ENCODE results near the gene NPEPPS.
A peak's percentile ranks its signal among the peaks of the same experiment; 100 is the strongest.
"Not testable (repeated sequence)": the region's sequence is repeated elsewhere in the genome, so short reads cannot be mapped to it uniquely, and the experiment has no call there.

The NPEPPS gene, protein sequence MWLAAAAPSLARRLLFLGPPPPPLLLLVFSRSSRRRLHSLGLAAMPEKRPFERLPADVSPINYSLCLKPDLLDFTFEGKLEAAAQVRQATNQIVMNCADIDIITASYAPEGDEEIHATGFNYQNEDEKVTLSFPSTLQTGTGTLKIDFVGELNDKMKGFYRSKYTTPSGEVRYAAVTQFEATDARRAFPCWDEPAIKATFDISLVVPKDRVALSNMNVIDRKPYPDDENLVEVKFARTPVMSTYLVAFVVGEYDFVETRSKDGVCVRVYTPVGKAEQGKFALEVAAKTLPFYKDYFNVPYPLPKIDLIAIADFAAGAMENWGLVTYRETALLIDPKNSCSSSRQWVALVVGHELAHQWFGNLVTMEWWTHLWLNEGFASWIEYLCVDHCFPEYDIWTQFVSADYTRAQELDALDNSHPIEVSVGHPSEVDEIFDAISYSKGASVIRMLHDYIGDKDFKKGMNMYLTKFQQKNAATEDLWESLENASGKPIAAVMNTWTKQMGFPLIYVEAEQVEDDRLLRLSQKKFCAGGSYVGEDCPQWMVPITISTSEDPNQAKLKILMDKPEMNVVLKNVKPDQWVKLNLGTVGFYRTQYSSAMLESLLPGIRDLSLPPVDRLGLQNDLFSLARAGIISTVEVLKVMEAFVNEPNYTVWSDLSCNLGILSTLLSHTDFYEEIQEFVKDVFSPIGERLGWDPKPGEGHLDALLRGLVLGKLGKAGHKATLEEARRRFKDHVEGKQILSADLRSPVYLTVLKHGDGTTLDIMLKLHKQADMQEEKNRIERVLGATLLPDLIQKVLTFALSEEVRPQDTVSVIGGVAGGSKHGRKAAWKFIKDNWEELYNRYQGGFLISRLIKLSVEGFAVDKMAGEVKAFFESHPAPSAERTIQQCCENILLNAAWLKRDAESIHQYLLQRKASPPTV

GRCh38 chr17:47530557-47531232 lies at the start of gene NPEPPS:
TSS of gene NPEPPS (plus strand) at chr17:47531108. CDS start at chr17:47531301, 193 bp downstream.
- peak within 1 kb of the TSS; percentile 68 for H2AFZ ChIP-seq (ENCODE audit: low read depth, low read length, severe bottlenecking)
- H3K4me2 ChIP-seq (ENCODE audit: low read depth, low read length, poor library complexity, severe bottlenecking) = peak within 1 kb of the TSS; percentile 63
- not testable (repeated sequence) for H4K20me1 ChIP-seq (ENCODE audit: low read depth, low read length); H3K9me2 ChIP-seq (replicated peaks; ENCODE audit: insufficient read depth, low read length); H3F3A ChIP-seq (ENCODE audit: insufficient read depth); H3K36me3 ChIP-seq (ENCODE audit: low read length); H3K27me3 ChIP-seq (ENCODE audit: low read length); H3K9me3 ChIP-seq (ENCODE audit: insufficient read depth, low read length)
- peaks cover 15% of the 10 kb centered on the region; the same call in 1 of the 2 replicates for H3K79me2 ChIP-seq (ENCODE audit: insufficient read depth, low read length)
- H3K27ac ChIP-seq (ENCODE audit: low read depth, low read length) = peak within 1 kb of the TSS; percentile 58
- H3K9ac ChIP-seq (ENCODE audit: low read length) = peak within 1 kb of the TSS; percentile 70
- H3K4me3 ChIP-seq (ENCODE audit: insufficient read depth, low read length, poor library complexity, severe bottlenecking) = peak within 1 kb of the TSS; percentile 71

DNA sequence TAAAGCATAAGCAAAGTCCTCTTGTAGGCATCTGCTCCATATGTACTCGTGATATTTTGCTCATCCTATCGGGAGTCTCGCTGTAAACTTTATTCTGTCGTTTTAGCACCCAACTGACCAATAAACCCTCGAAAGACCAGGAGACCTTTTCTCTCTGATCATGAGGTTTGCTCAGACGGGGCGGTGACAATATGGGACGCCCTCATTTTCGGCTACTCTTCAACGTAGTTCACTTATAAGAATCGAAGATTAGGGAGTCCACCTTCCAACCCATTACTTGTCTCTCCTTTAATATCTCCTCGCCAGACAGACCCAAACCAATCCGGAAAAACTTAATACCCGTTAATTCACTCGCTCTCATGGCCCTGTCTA lies 39.1 kb upstream of the NPEPPS start:
- not testable (repeated sequence) for H3K4me3 ChIP-seq (ENCODE audit: insufficient read depth, low read length, poor library complexity, severe bottlenecking); H3K27ac ChIP-seq (ENCODE audit: low read depth, low read length); H4K20me1 ChIP-seq (ENCODE audit: low read depth, low read length); H3K9me2 ChIP-seq (replicated peaks; ENCODE audit: insufficient read depth, low read length); H3K4me2 ChIP-seq (ENCODE audit: low read depth, low read length, poor library complexity, severe bottlenecking); H3K36me3 ChIP-seq (ENCODE audit: low read length); H3K9me3 ChIP-seq (ENCODE audit: insufficient read depth, low read length); H2AFZ ChIP-seq (ENCODE audit: low read depth, low read length, severe bottlenecking); H3K79me2 ChIP-seq (ENCODE audit: insufficient read depth, low read length); H3K27me3 ChIP-seq (ENCODE audit: low read length); H3F3A ChIP-seq (ENCODE audit: insufficient read depth); H3K9ac ChIP-seq (ENCODE audit: low read length)

GRCh38 chr17:47499074-47499473 lies 31.8 kb upstream of the NPEPPS start:
- not testable (repeated sequence) for H3K27me3 ChIP-seq (ENCODE audit: low read length); H3K4me3 ChIP-seq (ENCODE audit: insufficient read depth, low read length, poor library complexity, severe bottlenecking); H3K9me2 ChIP-seq (replicated peaks; ENCODE audit: insufficient read depth, low read length); H3K27ac ChIP-seq (ENCODE audit: low read depth, low read length); H3K4me2 ChIP-seq (ENCODE audit: low read depth, low read length, poor library complexity, severe bottlenecking); H4K20me1 ChIP-seq (ENCODE audit: low read depth, low read length); H2AFZ ChIP-seq (ENCODE audit: low read depth, low read length, severe bottlenecking); H3K79me2 ChIP-seq (ENCODE audit: insufficient read depth, low read length); H3K36me3 ChIP-seq (ENCODE audit: low read length); H3F3A ChIP-seq (ENCODE audit: insufficient read depth); H3K9me3 ChIP-seq (ENCODE audit: insufficient read depth, low read length); H3K9ac ChIP-seq (ENCODE audit: low read length)

GRCh38 chr17:47499494-47499893 lies 31.4 kb upstream of the NPEPPS start:
- H4K20me1 ChIP-seq (ENCODE audit: low read depth, low read length); H3K9me2 ChIP-seq (replicated peaks; ENCODE audit: insufficient read depth, low read length); H3K9me3 ChIP-seq (ENCODE audit: insufficient read depth, low read length); H3K27ac ChIP-seq (ENCODE audit: low read depth, low read length); H2AFZ ChIP-seq (ENCODE audit: low read depth, low read length, severe bottlenecking); H3K4me2 ChIP-seq (ENCODE audit: low read depth, low read length, poor library complexity, severe bottlenecking); H3K9ac ChIP-seq (ENCODE audit: low read length); H3K79me2 ChIP-seq (ENCODE audit: insufficient read depth, low read length); H3K27me3 ChIP-seq (ENCODE audit: low read length); H3K36me3 ChIP-seq (ENCODE audit: low read length); H3K4me3 ChIP-seq (ENCODE audit: insufficient read depth, low read length, poor library complexity, severe bottlenecking); H3F3A ChIP-seq (ENCODE audit: insufficient read depth): not testable (repeated sequence)

DNA sequence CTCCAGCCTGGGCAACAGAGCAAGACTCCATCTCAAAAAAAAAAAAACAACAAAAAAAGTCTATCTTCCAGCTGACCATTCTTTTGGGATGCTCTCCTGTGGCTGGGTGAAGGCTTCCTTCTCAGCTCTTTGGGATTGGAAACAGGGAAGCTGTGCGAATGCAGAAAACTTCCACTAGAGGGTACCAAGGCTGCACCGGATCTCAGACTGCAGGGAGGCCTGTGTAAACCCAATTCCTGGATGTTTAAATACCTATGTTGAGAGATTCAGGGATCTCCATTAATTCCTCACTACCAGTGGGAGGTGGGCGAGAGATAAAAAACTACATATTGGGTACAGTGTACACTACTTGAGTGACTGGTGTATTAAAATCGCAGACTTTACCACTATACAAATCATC lies 30.3 kb upstream of the NPEPPS start:
- not testable (repeated sequence) for H2AFZ ChIP-seq (ENCODE audit: low read depth, low read length, severe bottlenecking); H3K27ac ChIP-seq (ENCODE audit: low read depth, low read length); H3F3A ChIP-seq (ENCODE audit: insufficient read depth); H3K9me2 ChIP-seq (replicated peaks; ENCODE audit: insufficient read depth, low read length); H3K9me3 ChIP-seq (ENCODE audit: insufficient read depth, low read length); H3K27me3 ChIP-seq (ENCODE audit: low read length); H3K36me3 ChIP-seq (ENCODE audit: low read length); H3K79me2 ChIP-seq (ENCODE audit: insufficient read depth, low read length); H3K4me3 ChIP-seq (ENCODE audit: insufficient read depth, low read length, poor library complexity, severe bottlenecking); H3K4me2 ChIP-seq (ENCODE audit: low read depth, low read length, poor library complexity, severe bottlenecking); H4K20me1 ChIP-seq (ENCODE audit: low read depth, low read length); H3K9ac ChIP-seq (ENCODE audit: low read length)

- H3K9me2 ChIP-seq (replicated peaks; ENCODE audit: insufficient read depth, low read length); H3K4me3 ChIP-seq (ENCODE audit: insufficient read depth, low read length, poor library complexity, severe bottlenecking); H3K27me3 ChIP-seq (ENCODE audit: low read length); H3K36me3 ChIP-seq (ENCODE audit: low read length); H3K79me2 ChIP-seq (ENCODE audit: insufficient read depth, low read length); H3K9me3 ChIP-seq (ENCODE audit: insufficient read depth, low read length); H4K20me1 ChIP-seq (ENCODE audit: low read depth, low read length); H3K9ac ChIP-seq (ENCODE audit: low read length); H3F3A ChIP-seq (ENCODE audit: insufficient read depth); H3K27ac ChIP-seq (ENCODE audit: low read depth, low read length): not testable (repeated sequence)
- H3K4me2 ChIP-seq (ENCODE audit: low read depth, low read length, poor library complexity, severe bottlenecking) = peak overlapping the region; percentile 29
- H2AFZ ChIP-seq (ENCODE audit: low read depth, low read length, severe bottlenecking) = peak overlapping the region; percentile 48
Measured at GRCh38 chr17:47502122-47502731, 28.7 kb upstream of the NPEPPS start.

DNA sequence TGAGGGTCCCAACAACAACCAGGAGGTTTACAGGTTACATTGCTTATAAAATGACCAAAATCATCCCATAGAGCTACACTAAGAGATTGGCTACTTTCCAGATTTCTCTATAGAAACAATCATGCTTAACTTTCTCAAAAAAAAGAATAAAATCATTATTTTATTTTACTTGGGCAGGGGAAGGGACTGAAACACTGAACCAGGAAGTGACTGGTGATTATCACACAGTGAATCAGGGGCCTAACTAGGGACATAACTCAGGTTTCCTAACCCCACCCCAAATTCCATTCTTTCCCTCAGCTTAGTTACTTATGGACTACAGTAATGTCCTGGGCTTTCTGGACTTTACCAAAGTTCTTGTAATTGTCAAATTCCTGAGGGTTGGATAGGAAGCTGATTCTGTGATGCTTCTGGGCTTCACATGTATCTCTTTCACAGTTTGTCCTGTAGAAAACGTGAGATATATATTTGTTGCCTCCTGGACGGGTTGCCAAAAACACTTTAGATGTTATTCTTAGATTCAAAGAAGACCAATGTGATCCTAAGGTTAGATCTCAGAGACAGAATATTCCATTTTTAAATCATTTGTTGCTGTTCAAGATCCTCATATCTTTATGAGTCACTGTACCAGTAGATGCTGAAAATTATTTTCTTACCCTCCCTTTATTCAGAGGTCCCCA lies 28.0 kb upstream of the NPEPPS start:
- peak overlapping the region; percentile 39 for H2AFZ ChIP-seq (ENCODE audit: low read depth, low read length, severe bottlenecking)
- not testable (repeated sequence) for H3K9me2 ChIP-seq (replicated peaks; ENCODE audit: insufficient read depth, low read length); H4K20me1 ChIP-seq (ENCODE audit: low read depth, low read length); H3F3A ChIP-seq (ENCODE audit: insufficient read depth); H3K9me3 ChIP-seq (ENCODE audit: insufficient read depth, low read length); H3K27me3 ChIP-seq (ENCODE audit: low read length); H3K9ac ChIP-seq (ENCODE audit: low read length); H3K4me3 ChIP-seq (ENCODE audit: insufficient read depth, low read length, poor library complexity, severe bottlenecking); H3K36me3 ChIP-seq (ENCODE audit: low read length); H3K27ac ChIP-seq (ENCODE audit: low read depth, low read length); H3K4me2 ChIP-seq (ENCODE audit: low read depth, low read length, poor library complexity, severe bottlenecking); H3K79me2 ChIP-seq (ENCODE audit: insufficient read depth, low read length)

All from SU-DHL-6 (cell line).